HG03439 (cell line): ENCODE results near the gene RHD.
"Not testable (repeated sequence)": the region's sequence is repeated elsewhere in the genome, so short reads cannot be mapped to it uniquely, and the experiment has no call there.

Source experiments
- ATAC-seq: cut with Tn5 transposase; IDR thresholded peaks from one replicate; pipeline ENCODE4 v1.9.1; 2021; ENCODE audit warnings: mild to moderate bottlenecking, moderate library complexity; ENCODE audit not compliant: unreplicated experiment

The RHD gene

GRCh38 chr1:25256578-25256965 is 15.7 kb upstream of the RHD start:
- ATAC-seq = no peak

- no peak for ATAC-seq
Measured at GRCh38 chr1:25257196-25257595, 15.1 kb upstream of the RHD start.

- not testable (repeated sequence) for ATAC-seq
Measured at GRCh38 chr1:25259813-25260212, 12.5 kb upstream of the RHD start.

DNA sequence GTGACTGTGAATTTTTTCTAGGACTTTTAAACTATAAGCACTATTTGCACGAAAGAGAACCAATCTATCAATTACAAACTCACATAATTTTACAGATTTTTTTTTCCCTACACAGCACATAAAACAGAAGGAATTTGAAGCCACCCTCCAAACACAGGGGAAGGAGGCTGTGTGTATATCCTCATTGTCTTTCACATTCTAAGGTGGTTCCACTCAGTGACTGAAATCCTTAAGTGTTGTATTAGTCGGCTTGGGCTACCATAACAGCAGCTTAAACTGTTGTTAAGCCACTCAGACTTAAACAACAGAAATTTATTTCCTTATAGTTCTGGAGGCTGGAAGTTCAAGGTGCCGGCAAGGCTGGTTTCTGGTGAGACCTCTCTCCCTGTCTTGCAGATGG is 12.0 kb upstream of the RHD start:
- ATAC-seq = not testable (repeated sequence)

DNA sequence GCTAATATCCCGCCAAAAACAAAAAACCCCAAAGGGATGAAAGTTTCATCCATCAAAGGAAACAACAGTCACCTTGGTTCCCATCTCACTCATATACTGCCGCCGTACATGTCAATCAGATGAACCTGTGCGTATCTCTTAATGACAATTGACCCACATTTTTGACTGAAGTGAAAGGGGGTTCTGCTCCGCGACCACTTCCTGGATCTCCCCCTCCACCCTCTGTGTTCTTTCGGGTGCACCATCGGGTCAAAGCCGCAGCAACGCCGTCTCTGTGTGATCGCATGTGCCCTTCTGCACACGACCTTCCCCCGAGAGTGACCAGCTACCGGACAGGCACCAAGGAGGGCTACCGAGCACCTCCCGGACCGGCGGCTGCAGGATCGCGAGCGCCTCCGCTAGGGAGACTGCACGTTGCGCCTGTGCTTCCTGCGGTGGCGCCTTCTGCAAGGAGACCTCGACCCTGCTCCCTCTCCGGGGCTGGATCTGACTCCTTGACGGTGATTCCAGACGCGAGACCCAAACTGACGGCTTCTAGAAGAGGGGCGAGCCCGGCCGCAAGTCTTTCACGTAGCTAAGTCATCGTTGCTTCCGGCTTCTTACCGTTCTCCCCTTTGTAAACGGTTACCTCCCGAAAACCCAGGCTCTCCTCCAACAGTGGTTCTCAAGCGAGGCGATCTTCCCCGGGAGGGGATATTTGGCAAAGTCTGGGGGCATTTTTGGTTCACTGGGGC is 5.6 kb upstream of the RHD start:
- ATAC-seq = peak; percentile 45

DNA sequence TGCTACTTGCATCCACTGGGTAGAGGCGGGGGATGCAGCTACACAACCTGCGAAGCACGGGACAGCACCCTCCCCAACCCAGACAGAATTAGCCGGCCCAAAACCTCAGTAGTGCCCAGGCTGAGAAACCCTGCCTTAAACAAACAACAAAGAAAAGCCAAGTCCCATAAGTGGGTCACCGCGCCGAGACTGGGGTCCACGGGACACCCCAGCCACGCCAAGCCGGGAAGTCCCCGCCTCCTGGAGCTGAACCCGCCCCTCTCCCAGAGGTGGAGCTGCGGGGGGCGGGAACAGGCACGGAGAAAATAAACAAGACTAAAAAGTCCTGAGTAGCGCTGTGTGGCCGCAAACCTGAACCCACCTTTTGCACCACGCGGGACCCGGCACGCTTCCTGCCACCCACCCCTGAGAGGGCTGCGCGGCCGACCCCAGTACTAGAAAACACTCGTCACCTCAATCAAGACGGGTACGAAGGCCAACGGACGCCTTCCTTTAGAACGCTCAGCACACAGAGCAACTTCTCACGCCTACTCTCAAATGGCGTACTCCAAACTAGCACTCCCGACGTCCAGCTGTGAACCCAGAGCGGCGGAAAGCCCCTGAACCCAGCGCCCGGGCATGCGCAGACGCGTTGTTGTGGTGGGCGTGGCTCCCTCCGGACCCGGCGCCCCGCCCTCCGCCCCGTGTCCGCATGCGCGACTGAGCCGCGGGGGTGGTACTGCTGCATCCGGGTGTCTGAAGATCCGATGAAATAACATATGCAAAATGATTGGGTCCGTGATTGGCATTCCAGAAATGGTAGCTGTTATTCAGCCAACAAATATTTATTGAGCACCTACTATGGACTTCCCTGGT is 4.8 kb upstream of the RHD start:
- ATAC-seq = peak; percentile 64

GRCh38 chr1:25268143-25268760 is 4.1 kb upstream of the RHD start:
- not testable (repeated sequence) for ATAC-seq

DNA sequence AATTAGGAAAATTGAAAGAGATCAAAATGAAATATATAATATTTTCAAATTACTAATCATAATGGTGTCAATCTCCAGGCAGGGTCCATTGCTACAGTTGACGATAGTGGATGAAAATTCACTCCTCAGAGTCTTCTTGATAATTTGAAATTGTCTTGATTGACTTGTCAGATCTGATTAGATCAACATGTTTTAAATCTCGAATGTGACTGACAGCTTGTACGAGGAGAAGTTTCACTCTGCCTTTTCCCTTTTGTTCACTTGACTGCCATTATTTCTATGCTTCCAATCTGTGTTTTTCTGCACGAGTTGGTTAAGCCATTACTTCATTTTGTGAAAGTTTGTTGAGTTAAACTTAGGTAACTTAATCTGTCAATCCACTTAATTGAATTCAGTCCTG is 3.3 kb downstream of the RHD start:
- not testable (repeated sequence) for ATAC-seq

GRCh38 chr1:25277295-25277694 is 5.0 kb downstream of the RHD start:
- ATAC-seq = not testable (repeated sequence)

- ATAC-seq = not testable (repeated sequence)
Measured at GRCh38 chr1:25278358-25278757, 6.0 kb downstream of the RHD start.

GRCh38 chr1:25278790-25279189 is 6.5 kb downstream of the RHD start:
- ATAC-seq = not testable (repeated sequence)

GRCh38 chr1:25279693-25280111 is 7.4 kb downstream of the RHD start:
- not testable (repeated sequence) for ATAC-seq

DNA sequence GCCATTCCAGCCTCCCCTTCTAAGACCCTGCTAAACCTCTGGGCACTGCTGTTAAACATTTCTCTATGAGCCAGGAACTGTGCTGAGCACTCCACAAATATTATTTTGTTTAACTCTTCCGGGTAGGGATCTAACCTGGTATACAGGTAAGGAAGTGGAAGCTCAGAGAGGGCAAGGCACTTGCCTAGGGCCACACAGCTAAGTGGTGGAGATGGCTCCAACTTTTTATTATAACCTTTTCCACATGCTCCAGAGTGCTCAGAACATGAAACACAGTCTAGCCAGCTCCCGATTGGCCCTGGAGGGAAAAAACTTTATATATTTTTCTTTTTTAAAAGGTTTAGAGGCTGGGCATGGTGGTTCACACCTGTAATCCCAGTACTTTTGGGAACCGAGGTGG is 13.6 kb downstream of the RHD start:
- ATAC-seq = not testable (repeated sequence)

DNA sequence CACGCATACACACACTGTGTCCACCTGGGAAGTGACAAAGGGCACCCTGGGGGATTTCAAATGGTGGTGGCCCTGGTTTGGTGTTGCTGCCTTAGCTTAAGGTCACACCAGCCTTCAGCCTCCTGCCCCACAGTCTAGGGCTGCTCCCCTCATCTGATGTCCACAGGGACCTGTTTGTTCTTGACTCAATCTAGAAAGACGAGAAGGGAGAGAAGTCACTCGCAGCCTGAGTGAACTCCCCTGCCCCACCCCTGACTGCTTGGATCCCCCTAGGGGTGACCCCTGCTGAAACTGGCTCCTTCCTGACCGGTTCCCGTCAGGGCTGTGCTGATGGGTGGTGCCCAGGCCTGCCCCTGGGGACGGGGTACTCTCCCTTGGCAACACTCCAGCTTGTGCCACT is 14.9 kb downstream of the RHD start:
- ATAC-seq = not testable (repeated sequence)

DNA sequence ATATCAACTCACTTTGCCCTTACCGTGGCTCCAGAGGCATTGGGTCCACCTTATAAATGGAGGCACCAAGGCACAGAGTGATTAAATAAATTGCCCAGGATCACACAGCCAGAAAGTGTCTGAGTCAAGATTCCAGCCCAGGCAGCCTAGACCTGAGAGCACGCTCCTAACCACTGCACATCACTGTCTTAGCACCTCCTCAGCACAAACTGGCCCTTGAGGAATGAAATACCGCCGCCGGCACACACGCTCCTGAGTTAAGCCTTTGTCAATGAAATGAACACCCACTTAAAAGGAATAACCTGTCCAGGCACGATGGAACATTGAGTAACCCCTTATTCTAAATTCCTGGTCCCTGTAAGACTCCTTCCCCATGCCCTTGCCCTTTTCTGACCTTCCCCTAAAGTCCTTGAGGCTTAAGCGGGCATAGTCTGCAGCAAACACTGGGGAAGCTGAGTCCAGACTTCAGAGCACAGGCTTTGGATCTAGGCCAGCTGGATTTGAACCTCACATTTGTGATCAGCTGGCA is 16.3 kb downstream of the RHD start:
- not testable (repeated sequence) for ATAC-seq

DNA sequence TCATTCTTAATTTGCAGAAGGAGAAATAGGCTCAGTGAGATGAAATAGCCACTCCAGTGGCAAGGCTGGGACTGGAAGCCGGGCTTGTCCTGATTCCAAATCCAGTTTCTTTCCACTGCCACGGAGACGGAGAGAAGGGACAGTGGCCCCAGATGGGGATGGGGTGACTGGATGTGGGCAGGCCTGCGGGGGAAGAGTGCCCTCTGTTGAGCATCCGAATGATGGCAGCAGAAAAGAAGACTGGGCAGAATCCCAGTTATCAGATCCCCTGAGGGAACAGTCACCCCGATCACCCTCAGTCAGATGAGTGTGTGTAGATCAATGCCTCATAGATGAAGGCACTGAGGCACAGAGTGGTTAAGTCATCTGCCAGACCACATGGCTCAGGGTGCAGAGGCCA is 17.7 kb downstream of the RHD start:
- not testable (repeated sequence) for ATAC-seq

GRCh38 chr1:25293426-25293825 is 21.1 kb downstream of the RHD start:
- ATAC-seq = not testable (repeated sequence)

- ATAC-seq = not testable (repeated sequence)
Measured at GRCh38 chr1:25294889-25295826, 22.8 kb downstream of the RHD start.

DNA sequence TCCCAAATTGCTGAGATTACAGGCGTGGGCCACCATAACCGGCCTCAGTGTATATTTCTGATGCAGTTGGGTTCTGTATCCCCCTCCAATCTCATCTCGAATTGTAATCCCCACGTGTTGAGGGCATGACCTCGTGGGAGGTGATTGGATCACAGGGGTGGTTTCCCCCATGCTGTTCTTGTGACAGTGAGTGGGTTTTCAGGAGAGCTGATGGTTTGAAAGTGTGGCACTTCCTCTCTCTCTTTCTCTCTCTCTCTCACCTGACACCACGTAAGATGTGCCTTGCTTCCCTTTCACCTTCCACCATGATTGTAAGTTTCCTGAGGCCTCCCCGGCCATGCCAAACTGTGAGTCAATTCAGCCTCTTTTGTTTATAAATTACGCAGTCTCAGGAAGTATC is 24.2 kb downstream of the RHD start:
- not testable (repeated sequence) for ATAC-seq

DNA sequence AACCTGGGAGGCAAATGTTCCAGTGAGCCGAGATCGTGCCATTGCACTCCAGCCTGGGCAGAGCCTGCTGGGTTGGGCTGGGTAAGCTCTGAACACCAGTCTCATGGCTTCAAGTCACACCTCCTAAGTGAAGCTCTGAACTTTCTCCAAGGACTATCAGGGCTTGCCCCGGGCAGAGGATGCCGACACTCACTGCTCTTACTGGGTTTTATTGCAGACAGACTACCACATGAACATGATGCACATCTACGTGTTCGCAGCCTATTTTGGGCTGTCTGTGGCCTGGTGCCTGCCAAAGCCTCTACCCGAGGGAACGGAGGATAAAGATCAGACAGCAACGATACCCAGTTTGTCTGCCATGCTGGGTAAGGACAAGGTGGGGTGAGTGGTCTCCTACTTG is 28.4 kb downstream of the RHD start:
- not testable (repeated sequence) for ATAC-seq
